ENCODE data around the gene MX1. TPM values are rescaled to one million over a fixed set of nuclear protein-coding genes. Genes with fewer than 3 reads are reported as not detected.

Gene MX1
- total and polyA plus RNA-seq, 2 of the 13 experiments (the other 11 are each of a cell fraction or from before 2014, with no cell fraction given), result 2.6 to 5.8 TPM

GRCh38 chr21:41487082-41487481 lies 61.0 kb downstream of the MX1 start:
- WGBS (ENCODE audit: low lambda C conversion rate), result 94% methylated on average over 6 of the region's 6 CpGs
- Histone ChIP-seq H3K9ac (ENCODE audit: insufficient read depth, low read depth, low read length) (no peak overlapping the region), H2AFZ (ENCODE audit: low read length) (no peak overlapping the region), H3K27ac (ENCODE audit: extremely low read length, insufficient read depth, low read length) (no peak overlapping the region), H3K79me2 (ENCODE audit: insufficient read depth, low read length) (no peaks in the 10 kb centered on the region), H4K20me1 (ENCODE audit: insufficient read depth, low read length) (no peaks in the 10 kb centered on the region), H3K4me3 (replicated peaks in 1 of 3; ENCODE audit: insufficient read depth in 1 of 3, low read depth in 2 of 3, low read length in 3 of 3) (no peak overlapping the region), H3K27me3 (ENCODE audit: control insufficient read depth in 1 of 2, insufficient read depth in 2 of 2, low read length in 2 of 2) (no peaks in the 10 kb centered on the region), H3K4me2 (ENCODE audit: low read depth, low read length) (no peak overlapping the region), H3K9me3 (ENCODE audit: low read length) (no peaks in the 10 kb centered on the region), H3K36me3 (replicated peaks in 1 of 2; ENCODE audit: control insufficient read depth in 1 of 2, insufficient read depth in 2 of 2, low read length in 2 of 2) (no peaks in the 10 kb centered on the region), H3K4me1 (ENCODE audit: insufficient read depth, low read length) (peaks cover 12% of the 10 kb centered on the region)
- ATAC-seq (no peak), DNase-seq (ENCODE audit: low spot score) (no peak), FAIRE-seq (no peak)
- BruUV-seq (replicated peaks), result no TSS peak
- CTCF ChIA-PET (ENCODE audit: low intra/inter-chr PET ratio, low total read pairs), result no interaction called here
- in situ Hi-C loops (cut with HindIII; ENCODE audit: extremely low pct_ligation_motif_present, low pct_unique_long_range_greater_than_20kb) (no loop called here), intact Hi-C loops (cut with micrococcal nuclease; ENCODE audit: unreplicated experiment) (no loop called here)
- POLR2A ChIA-PET, result no interaction called here
- TF ChIP-seq PAX8 (CRISPR knock-in tag; IDR thresholded peaks at IDR 0.05; ENCODE audit: borderline replicate concordance) (no peak), WIZ (CRISPR knock-in tag; IDR thresholded peaks at IDR 0.05) (no peak), ZNF563 (CRISPR knock-in tag; IDR thresholded peaks at IDR 0.05) (no peak)

GRCh38 chr21:41488080-41488479 lies 62.0 kb downstream of the MX1 start:
- H3K4me1 ChIP-seq (ENCODE audit: insufficient read depth, low read length), result peaks cover 12% of the 10 kb centered on the region
- 90% methylated on average over 7 of the region's 14 CpGs for WGBS (ENCODE audit: low lambda C conversion rate)
- no peaks in the 10 kb centered on the region for H3K36me3 ChIP-seq (replicated peaks in 1 of 2; ENCODE audit: control insufficient read depth in 1 of 2, insufficient read depth in 2 of 2, low read length in 2 of 2)
- no peak for ATAC-seq
- H3K27ac ChIP-seq (ENCODE audit: extremely low read length, insufficient read depth, low read length), result no peak overlapping the region
- no peak overlapping the region for H3K9ac ChIP-seq (ENCODE audit: insufficient read depth, low read depth, low read length)
- no peak overlapping the region for H3K4me3 ChIP-seq (replicated peaks in 1 of 3; ENCODE audit: insufficient read depth in 1 of 3, low read depth in 2 of 3, low read length in 3 of 3)
- no peaks in the 10 kb centered on the region for H3K27me3 ChIP-seq (ENCODE audit: control insufficient read depth in 1 of 2, insufficient read depth in 2 of 2, low read length in 2 of 2)
- no TSS peak for BruUV-seq (replicated peaks)
- H3K79me2 ChIP-seq (ENCODE audit: insufficient read depth, low read length), result no peaks in the 10 kb centered on the region
- in situ Hi-C loops (cut with HindIII; ENCODE audit: extremely low pct_ligation_motif_present, low pct_unique_long_range_greater_than_20kb) (no loop called here), intact Hi-C loops (cut with micrococcal nuclease; ENCODE audit: unreplicated experiment) (no loop called here)
- ChIA-PET CTCF (ENCODE audit: low intra/inter-chr PET ratio, low total read pairs) (no interaction called here), POLR2A (no interaction called here)
- H3K9me3 ChIP-seq (ENCODE audit: low read length), result no peaks in the 10 kb centered on the region
- DNase-seq (ENCODE audit: low spot score), result no peak
- H3K4me2 ChIP-seq (ENCODE audit: low read depth, low read length), result no peak overlapping the region
- H4K20me1 ChIP-seq (ENCODE audit: insufficient read depth, low read length), result no peaks in the 10 kb centered on the region
- no peak for FAIRE-seq
- no peak overlapping the region for H2AFZ ChIP-seq (ENCODE audit: low read length)
- TF ChIP-seq AGO1 (IDR thresholded peaks at IDR 0.05; ENCODE audit: low read depth, low read length, poor library complexity, severe bottlenecking) (no peak), ZHX2 (IDR thresholded peaks at IDR 0.05; ENCODE audit: low read depth) (no peak), ZHX2 (CRISPR knock-in tag; IDR thresholded peaks at IDR 0.05; ENCODE audit: borderline replicate concordance) (no peak), ZNF768 (CRISPR knock-in tag; IDR thresholded peaks at IDR 0.05) (peak; percentile 87)

All from HepG2 (cell line).